ENCODE data around the gene COPZ2.
"Not testable (repeated sequence)": the region's sequence is repeated elsewhere in the genome, so short reads cannot be mapped to it uniquely, and the experiment has no call there.

The COPZ2 gene

DNA sequence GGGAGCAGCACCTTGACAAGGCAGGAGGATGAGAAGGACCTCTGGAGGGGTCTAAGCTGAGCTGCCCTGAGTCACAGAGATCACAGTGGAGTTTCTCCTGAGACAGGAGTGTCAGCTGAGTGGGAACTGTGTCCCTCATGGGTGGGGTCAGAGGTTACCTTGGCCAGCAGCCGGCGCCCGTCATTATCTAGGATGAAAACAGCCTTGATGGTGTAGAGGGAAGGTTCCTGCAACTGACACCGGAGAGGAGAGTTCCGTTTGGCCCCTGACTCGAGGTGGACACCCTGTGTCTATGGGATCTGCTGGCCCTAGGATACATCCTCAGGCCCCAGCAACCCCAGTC, 933 bp downstream of the COPZ2 start:
- DNase-seq (no peak), ATAC-seq (replicated peaks) (no peak)
- Mint-ChIP-seq H3K27ac (peak overlapping the region in 1 of 2 donors; percentile 44), H3K9me3 (no peaks in the 10 kb centered on the region), H3K4me1 (ENCODE audit: low read depth in 2 of 2) (peaks cover 5 to 11% of the 10 kb centered on the region in 2 donors), H3K27me3 (peaks cover 42 to 54% of the 10 kb centered on the region in 2 donors), H3K36me3 (ENCODE audit: insufficient read depth) (no peaks in the 10 kb centered on the region), H3K4me3 (peak overlapping the region; percentile 71 to 79)

- Mint-ChIP-seq H3K4me1 (ENCODE audit: low read depth in 2 of 2) (peaks cover 5 to 11% of the 10 kb centered on the region in 2 donors), H3K27me3 (peaks cover 58 to 67% of the 10 kb centered on the region in 2 donors)
- not testable (repeated sequence) for H3K36me3 Mint-ChIP-seq (ENCODE audit: insufficient read depth); DNase-seq; H3K27ac Mint-ChIP-seq; ATAC-seq (replicated peaks); H3K9me3 Mint-ChIP-seq; H3K4me3 Mint-ChIP-seq
Measured at GRCh38 chr17:48034734-48035133, 2.9 kb downstream of the COPZ2 start.

GRCh38 chr17:48031966-48032365, 5.6 kb downstream of the COPZ2 start:
- DNase-seq (no peak), ATAC-seq (replicated peaks) (no peak)
- Mint-ChIP-seq H3K9me3 (no peaks in the 10 kb centered on the region), H3K4me1 (ENCODE audit: low read depth in 2 of 2) (peaks cover 0 to 3% of the 10 kb centered on the region in 2 donors), H3K36me3 (ENCODE audit: insufficient read depth) (no peaks in the 10 kb centered on the region), H3K27me3 (peaks cover 39 to 71% of the 10 kb centered on the region in 2 donors), H3K4me3 (no peak overlapping the region), H3K27ac (no peak overlapping the region)

DNA sequence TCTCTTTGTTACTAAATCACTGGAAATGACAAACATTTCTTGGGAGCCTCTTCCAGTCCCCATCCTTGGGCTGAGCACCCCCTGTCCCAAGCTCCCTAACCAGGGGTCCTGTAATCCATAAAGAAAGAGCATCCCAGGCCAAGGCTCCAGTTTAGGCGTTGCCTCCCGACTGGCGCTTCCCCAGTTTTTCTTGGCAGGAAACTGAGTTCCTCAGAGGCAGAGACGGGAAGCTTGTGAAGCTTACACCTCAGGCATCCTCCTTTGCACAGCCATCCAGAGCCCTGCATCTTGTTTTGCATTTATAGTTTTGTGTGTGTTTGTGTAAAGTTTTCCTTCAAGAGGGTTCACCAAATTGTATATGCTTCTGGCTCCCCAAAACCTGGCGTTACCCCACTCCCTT, 7.1 kb downstream of the COPZ2 start:
- Mint-ChIP-seq H3K27me3 (peaks cover 34 to 67% of the 10 kb centered on the region in 2 donors), H3K36me3 (ENCODE audit: insufficient read depth) (no peaks in the 10 kb centered on the region), H3K27ac (no peak overlapping the region), H3K4me1 (ENCODE audit: low read depth in 2 of 2) (peaks cover 7% of the 10 kb centered on the region in 2 donors), H3K4me3 (no peak overlapping the region), H3K9me3 (no peaks in the 10 kb centered on the region)
- ATAC-seq (replicated peaks) (no peak), DNase-seq (no peak)

DNA sequence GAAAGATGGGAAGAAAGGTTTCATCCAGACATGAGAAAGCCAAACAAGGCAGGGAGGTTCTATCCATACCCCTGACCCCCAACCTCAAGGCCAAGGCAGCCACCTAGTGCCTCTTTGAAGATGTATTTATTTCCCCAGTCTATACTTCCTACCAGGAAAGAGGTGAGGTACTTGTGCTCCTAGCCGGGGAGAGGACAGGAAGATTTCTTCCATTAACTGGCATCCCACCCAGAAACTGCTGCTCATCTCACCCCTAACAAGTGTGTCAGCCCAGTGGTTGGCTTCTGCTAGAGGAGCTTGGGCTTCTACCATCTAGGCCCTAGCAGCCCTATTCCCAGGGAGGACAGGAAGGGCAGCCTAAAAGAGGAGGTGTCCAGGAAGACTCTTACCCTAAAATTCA, 8.9 kb downstream of the COPZ2 start:
- Mint-ChIP-seq H3K27me3 (peaks cover 34 to 65% of the 10 kb centered on the region in 2 donors), H3K4me3 (no peak overlapping the region), H3K4me1 (ENCODE audit: low read depth in 2 of 2) (peaks cover 20 to 21% of the 10 kb centered on the region in 2 donors), H3K27ac (no peak overlapping the region), H3K36me3 (ENCODE audit: insufficient read depth) (peaks cover 10% of the 10 kb centered on the region), H3K9me3 (no peaks in the 10 kb centered on the region)
- DNase-seq (no peak), ATAC-seq (replicated peaks) (no peak)

DNA sequence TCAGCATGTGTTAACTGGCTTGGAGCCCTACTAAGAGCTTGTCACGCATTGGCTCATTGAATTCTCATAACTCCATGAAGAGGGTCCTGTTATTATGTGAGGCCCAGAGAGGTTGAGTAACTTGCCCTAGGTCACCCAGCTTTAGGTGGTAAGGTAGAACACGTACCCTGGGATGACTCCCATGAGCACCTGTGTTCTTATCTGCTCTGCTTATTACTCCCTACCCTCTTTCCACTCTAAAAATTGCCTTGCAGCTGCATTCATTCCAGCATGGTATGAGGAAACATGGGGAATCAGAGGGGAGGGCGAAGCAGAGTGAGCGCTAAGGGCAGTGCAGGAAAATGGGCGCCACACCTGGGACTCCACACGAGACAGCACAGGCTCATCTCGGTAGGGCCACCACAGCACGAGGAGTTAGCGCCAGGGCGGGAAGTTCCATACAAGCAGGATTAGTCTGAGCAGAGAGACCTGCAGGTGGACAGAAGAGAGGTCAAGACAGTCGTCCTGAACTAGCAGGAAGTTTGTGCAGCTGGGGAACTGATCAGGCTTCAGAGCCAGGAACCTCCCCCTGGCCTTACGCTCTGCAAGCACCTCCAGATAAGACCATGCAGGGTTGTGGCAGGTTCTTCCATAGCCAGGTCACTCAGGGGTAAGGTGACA, 10.1 kb downstream of the COPZ2 start:
- peaks cover 30 to 62% of the 10 kb centered on the region in 2 donors for H3K27me3 Mint-ChIP-seq
- H3K4me1 Mint-ChIP-seq (ENCODE audit: low read depth in 2 of 2) = peaks cover 21 to 23% of the 10 kb centered on the region in 2 donors
- DNase-seq (no peak), ATAC-seq (replicated peaks) (no peak)
- H3K4me3 Mint-ChIP-seq = no peak overlapping the region
- peaks cover 10% of the 10 kb centered on the region for H3K36me3 Mint-ChIP-seq (ENCODE audit: insufficient read depth)
- no peaks in the 10 kb centered on the region for H3K9me3 Mint-ChIP-seq
- H3K27ac Mint-ChIP-seq = no peak overlapping the region

GRCh38 chr17:48026502-48027321, 10.9 kb downstream of the COPZ2 start:
- H3K4me3 Mint-ChIP-seq = peak overlapping the region; percentile 19 to 33
- DNase-seq (peak; percentile 70 to 74 (median 71)), ATAC-seq (replicated peaks) (peak; percentile 18)
- H3K27ac Mint-ChIP-seq = no peak overlapping the region
- H3K36me3 Mint-ChIP-seq (ENCODE audit: insufficient read depth) = peaks cover 10% of the 10 kb centered on the region
- H3K4me1 Mint-ChIP-seq (ENCODE audit: low read depth in 2 of 2) = peaks cover 21 to 23% of the 10 kb centered on the region in 2 donors
- H3K9me3 Mint-ChIP-seq = no peaks in the 10 kb centered on the region
- H3K27me3 Mint-ChIP-seq = peaks cover 23 to 62% of the 10 kb centered on the region in 2 donors

DNA sequence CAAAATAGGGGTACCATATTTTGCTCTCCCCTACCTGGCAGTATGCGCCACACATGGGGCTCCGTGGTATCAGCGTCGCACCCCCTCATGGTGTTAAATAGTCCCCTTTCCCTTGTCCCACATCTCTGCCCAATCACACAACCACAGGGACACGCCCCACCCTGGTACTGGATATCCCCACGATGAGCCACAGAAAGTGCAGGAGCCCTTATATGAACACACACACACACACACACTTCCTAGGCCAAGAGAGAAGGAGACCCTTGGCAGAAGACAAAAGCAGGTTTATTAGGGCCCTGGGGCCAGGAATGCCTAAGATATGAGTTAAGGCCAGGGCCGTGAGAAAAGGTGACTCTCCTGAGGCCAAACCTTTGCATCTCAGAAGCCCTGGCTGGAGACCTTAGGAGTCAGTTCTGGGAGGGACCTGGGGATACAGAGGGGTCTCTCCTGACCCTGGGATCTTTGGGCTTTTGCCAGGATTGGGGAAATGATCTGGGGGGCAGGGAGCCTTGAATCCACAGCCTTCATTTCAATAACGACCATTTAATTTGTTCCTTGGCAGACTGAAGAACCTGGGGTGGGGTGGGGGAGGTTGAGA, 11.6 kb downstream of the COPZ2 start:
- H3K27me3 Mint-ChIP-seq = peaks cover 20 to 59% of the 10 kb centered on the region in 2 donors
- H3K9me3 Mint-ChIP-seq = no peaks in the 10 kb centered on the region
- H3K27ac Mint-ChIP-seq = no peak overlapping the region
- H3K4me1 Mint-ChIP-seq (ENCODE audit: low read depth in 2 of 2) = peaks cover 21 to 23% of the 10 kb centered on the region in 2 donors
- H3K36me3 Mint-ChIP-seq (ENCODE audit: insufficient read depth) = peaks cover 10% of the 10 kb centered on the region
- ATAC-seq (replicated peaks) (no peak), DNase-seq (no peak)
- H3K4me3 Mint-ChIP-seq = peak overlapping the region; percentile 95

- Mint-ChIP-seq H3K4me3 (peak overlapping the region; percentile 95), H3K27ac (peak overlapping the region; percentile 96 to 98), H3K9me3 (no peaks in the 10 kb centered on the region), H3K27me3 (peaks cover 15 to 52% of the 10 kb centered on the region in 2 donors), H3K36me3 (ENCODE audit: insufficient read depth) (peaks cover 10% of the 10 kb centered on the region), H3K4me1 (ENCODE audit: low read depth in 2 of 2) (peaks cover 21 to 23% of the 10 kb centered on the region in 2 donors)
- DNase-seq = peak; percentile 95 to 97 (median 95)
- ATAC-seq (replicated peaks) = peak; percentile 90
Measured at GRCh38 chr17:48025040-48025903, 12.3 kb downstream of the COPZ2 start.

GRCh38 chr17:48024149-48025039, 13.2 kb downstream of the COPZ2 start:
- Mint-ChIP-seq H3K4me3 (peak overlapping the region; percentile 95), H3K27ac (peak overlapping the region; percentile 96 to 98), H3K4me1 (ENCODE audit: low read depth in 2 of 2) (peaks cover 21 to 23% of the 10 kb centered on the region in 2 donors), H3K9me3 (no peaks in the 10 kb centered on the region), H3K27me3 (peaks cover 13 to 47% of the 10 kb centered on the region in 2 donors), H3K36me3 (ENCODE audit: insufficient read depth) (peaks cover 13% of the 10 kb centered on the region)
- ATAC-seq (replicated peaks) (peak; percentile 17), DNase-seq (peak in 1 of 3 experiments; percentile 24)

DNA sequence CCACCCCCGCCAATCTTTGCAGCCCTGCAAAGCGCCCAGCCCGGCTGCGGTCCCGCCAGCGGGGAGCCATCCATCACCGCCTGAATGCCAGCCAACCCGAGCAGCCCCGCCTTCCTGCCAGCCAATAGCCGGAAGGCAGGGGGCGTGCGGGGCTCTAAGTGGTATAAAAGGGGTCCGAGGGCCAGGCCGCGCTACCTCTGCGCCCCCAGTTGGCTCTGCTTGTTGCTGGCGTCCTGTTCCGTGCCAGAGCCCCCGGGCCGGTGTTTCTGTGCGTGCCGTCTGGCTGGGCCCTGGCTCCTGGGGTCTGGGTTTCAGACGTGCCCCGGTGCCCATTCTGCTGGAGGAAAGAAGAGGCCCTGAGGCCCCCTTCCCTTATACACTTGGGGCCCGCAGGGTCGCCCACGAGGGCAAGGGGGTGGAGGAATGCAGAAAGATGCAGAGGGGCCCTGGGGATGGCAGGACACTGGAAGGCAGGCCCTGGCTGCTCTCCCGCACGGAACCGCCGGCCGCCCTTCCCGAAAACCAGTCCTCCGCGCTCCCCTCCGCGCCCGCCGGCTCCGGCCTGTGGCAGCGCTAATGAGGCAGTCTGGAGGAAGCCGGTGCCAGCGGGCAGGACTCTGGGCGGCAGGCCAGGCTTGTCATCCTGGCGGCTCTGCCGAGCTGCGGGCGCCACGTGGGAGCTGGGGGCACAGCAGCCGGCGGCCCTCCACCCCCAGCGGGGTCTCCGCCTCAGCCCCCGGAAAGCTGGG, 14.0 kb downstream of the COPZ2 start:
- H3K4me1 Mint-ChIP-seq (ENCODE audit: low read depth in 2 of 2) = peaks cover 21 to 23% of the 10 kb centered on the region in 2 donors
- H3K27ac Mint-ChIP-seq = peak overlapping the region; percentile 96 to 98
- H3K4me3 Mint-ChIP-seq = peak overlapping the region; percentile 95
- ATAC-seq (replicated peaks) (peak; percentile 7), DNase-seq (peak in 2 of 3 experiments; percentile 24 to 25)
- H3K9me3 Mint-ChIP-seq = no peaks in the 10 kb centered on the region
- peaks cover 13% of the 10 kb centered on the region for H3K36me3 Mint-ChIP-seq (ENCODE audit: insufficient read depth)
- peaks cover 13 to 41% of the 10 kb centered on the region in 2 donors for H3K27me3 Mint-ChIP-seq

Measured in effector memory CD8-positive, alpha-beta T cell (primary cell).